ENCODE data around the gene KATNB1.
"Not testable (repeated sequence)": the region's sequence is repeated elsewhere in the genome, so short reads cannot be mapped to it uniquely, and the experiment has no call there.

Gene KATNB1

DNA sequence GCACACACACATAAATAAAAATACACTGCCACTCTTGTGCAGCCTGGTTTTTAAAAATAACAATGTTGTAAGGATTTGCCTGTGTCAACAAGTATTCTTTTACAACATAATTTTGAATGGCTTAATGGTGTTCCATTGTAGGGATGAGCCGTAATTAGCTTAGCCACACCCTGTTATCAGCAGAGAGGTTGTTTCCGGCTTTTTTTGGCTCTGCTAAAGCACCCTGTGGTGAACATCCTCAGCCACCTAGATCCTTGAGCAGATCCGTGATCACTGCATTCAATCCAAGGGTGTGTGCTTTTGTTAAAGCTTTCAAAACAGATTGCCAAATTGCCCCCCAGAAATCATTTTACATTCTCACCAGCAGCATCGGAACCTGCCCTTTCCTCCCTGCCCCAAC is 7.0 kb downstream of the KATNB1 start:
- ChIA-PET POLR2A (interaction anchor here (0.7 kb wide), 1 partner anchor 208 kb away, joined by 3 read pairs; no protein-coding TSS in a partner anchor), CTCF (interaction anchor here (1.2 to 1.5 kb wide), 2 partner anchors 9 to 15 kb away, joined by 3 to 7 read pairs; no protein-coding TSS in a partner anchor)
- no peak for DNase-seq (ENCODE audit: low read depth, low spot score)
- H3K4me3 ChIP-seq (ENCODE audit: low read depth, low read length): no peak overlapping the region
- TF ChIP-seq, protein P1, sequence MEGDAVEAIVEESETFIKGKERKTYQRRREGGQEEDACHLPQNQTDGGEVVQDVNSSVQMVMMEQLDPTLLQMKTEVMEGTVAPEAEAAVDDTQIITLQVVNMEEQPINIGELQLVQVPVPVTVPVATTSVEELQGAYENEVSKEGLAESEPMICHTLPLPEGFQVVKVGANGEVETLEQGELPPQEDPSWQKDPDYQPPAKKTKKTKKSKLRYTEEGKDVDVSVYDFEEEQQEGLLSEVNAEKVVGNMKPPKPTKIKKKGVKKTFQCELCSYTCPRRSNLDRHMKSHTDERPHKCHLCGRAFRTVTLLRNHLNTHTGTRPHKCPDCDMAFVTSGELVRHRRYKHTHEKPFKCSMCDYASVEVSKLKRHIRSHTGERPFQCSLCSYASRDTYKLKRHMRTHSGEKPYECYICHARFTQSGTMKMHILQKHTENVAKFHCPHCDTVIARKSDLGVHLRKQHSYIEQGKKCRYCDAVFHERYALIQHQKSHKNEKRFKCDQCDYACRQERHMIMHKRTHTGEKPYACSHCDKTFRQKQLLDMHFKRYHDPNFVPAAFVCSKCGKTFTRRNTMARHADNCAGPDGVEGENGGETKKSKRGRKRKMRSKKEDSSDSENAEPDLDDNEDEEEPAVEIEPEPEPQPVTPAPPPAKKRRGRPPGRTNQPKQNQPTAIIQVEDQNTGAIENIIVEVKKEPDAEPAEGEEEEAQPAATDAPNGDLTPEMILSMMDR (IDR thresholded peaks at IDR 0.05; ENCODE audit: insufficient read depth, low read length, missing control alignments): no peak

DNA sequence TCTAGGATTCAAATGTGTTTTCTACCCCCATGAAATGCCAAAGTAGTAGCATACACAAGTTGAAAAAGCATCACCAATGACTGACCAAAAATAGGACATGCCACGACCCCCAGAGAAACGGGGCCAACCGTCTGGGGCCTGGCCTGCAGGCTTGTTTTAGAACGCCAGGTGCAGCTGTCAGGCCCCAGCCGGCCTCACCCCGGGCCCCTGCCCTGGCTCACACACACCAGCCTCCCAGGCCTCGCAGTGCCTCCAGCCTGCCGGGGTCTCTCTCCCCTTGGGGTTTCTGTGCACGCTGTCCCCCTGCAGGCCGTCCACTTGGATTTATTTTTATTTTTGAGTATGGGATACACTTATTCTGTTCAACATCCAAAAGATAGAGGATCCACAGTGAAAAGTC is 7.9 kb downstream of the KATNB1 start:
- POLR2A ChIA-PET: no interaction called here
- TF ChIP-seq, protein P1 (IDR thresholded peaks at IDR 0.05; ENCODE audit: insufficient read depth, low read length, missing control alignments): no peak
- no peak overlapping the region for H3K4me3 ChIP-seq (ENCODE audit: low read depth, low read length)
- CTCF ChIA-PET: interaction anchor here (6.5 kb wide), 1 partner anchor 14 kb away, joined by 45 read pairs; no protein-coding TSS in a partner anchor
- no peak for DNase-seq (ENCODE audit: low read depth, low spot score)

DNA sequence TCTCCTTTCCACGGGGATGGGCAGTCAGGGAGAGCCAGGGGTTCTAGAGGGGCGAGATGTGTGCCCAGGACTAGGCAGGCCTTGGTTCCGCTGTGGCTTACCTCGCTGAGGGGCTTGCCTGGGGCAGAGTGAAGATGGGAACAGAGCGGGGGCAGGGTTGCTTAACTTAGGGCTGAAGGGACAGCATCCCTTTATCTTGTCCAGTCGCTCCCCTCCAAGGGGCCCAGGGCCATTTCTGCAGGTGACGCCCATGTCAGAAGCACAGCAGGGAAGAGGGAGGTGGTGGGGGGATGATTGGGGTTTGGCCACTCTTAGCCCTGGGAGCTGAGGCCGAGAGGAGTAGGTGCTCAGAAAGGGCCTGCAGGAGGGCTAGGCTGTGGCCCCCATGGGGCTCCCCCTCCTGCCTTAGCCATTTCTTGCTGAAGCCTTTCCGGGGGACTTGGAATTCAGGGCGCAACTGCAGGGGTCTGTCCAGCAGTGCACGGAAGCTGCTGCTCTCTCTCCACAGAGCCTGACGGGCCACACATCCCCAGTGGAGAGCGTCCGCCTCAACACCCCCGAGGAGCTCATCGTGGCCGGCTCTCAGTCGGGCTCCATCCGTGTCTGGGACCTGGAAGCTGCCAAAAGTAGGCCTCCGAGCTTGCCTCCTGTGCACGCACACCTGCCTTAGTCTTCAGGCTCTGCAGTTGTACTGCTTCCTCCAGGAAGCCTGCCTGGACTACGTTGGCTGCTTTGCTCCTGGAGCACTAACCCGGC is 8.5 kb downstream of the KATNB1 start:
- TF ChIP-seq, protein P1 (IDR thresholded peaks at IDR 0.05; ENCODE audit: insufficient read depth, low read length, missing control alignments): no peak
- no peak for DNase-seq (ENCODE audit: low read depth, low spot score)
- H3K4me3 ChIP-seq (ENCODE audit: low read depth, low read length): no peak overlapping the region
- POLR2A ChIA-PET: no interaction called here
- CTCF ChIA-PET: interaction anchor here (2.2 to 6.5 kb wide), 2 partner anchors 13 to 168 kb away, joined by 5 to 45 read pairs; no protein-coding TSS in a partner anchor

DNA sequence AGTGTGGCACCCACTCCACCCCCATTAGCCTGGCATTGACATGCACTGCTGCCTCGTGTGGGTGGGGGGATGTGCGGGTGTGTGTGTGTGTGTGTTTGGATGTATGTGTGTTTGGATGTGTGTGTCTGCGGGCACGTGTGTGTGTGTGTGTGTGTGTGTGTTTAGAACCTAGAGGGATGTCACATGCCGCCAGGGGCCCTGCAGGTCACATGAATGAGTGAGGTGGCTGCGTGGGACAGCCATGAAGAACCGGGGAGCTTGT is 9.0 kb downstream of the KATNB1 start:
- POLR2A ChIA-PET: no interaction called here

DNA sequence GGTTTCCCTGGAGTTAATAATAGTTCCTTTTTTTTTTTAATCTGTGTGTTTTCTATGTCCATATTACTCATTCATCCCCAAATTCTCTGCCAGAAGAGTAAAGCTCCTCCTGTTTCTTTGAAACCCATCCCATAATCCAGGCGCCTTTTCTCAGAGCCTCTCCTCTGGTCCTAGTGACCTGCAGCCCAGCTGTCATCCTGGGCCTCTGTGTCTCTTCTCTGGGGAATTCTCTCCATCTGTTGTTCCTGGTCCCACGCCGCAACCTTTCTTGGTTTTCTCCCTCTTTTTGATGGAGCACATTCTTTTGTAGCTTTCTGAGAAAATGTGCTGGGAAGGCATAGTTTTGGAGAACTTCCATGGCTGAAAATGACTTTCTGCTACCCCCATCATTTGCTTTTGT is 10.2 kb downstream of the KATNB1 start:
- POLR2A ChIA-PET: no interaction called here
- CTCF ChIA-PET: interaction anchor here (0.8 to 6.5 kb wide), 5 partner anchors 9 to 169 kb away, joined by 3 to 45 read pairs (median 5); no protein-coding TSS in a partner anchor
- no peak overlapping the region for H3K4me3 ChIP-seq (ENCODE audit: low read depth, low read length)
- TF ChIP-seq, protein P1 (IDR thresholded peaks at IDR 0.05; ENCODE audit: insufficient read depth, low read length, missing control alignments): no peak
- no peak for DNase-seq (ENCODE audit: low read depth, low spot score)

More for the DNA sequence above, 9.0 kb downstream of the KATNB1 start:
- DNase-seq (ENCODE audit: low read depth, low spot score): no peak
- no peak overlapping the region for H3K4me3 ChIP-seq (ENCODE audit: low read depth, low read length)
- CTCF ChIA-PET: interaction anchor here (2.2 to 6.5 kb wide), 3 partner anchors 8 to 168 kb away, joined by 5 to 45 read pairs (median 11); no protein-coding TSS in a partner anchor
- TF ChIP-seq, protein P1 (IDR thresholded peaks at IDR 0.05; ENCODE audit: insufficient read depth, low read length, missing control alignments): no peak

DNA sequence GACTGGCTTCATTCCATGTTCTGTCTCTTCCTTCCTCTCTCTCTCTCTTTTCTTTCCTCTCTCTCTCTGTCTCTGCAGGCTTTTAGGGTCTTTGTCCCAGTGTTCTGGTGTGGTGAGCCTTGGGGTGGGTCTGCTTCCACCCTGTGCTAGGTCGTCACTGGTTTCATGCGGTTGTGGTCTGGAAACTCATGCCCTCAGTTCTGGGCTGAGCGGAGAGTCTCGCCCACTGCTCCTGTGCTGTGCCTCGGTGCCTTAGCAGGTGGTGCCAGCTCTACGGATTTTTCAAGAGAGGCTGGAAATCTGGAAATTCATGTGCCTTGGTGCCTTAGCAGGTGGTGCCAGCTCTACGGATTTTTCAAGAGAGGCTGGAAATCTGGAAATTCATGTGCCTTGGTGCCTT is 10.7 kb downstream of the KATNB1 start:
- CTCF ChIA-PET: interaction anchor here (0.8 to 6.5 kb wide), 4 partner anchors 10 to 170 kb away, joined by 3 to 45 read pairs (median 8); no protein-coding TSS in a partner anchor
- POLR2A ChIA-PET; DNase-seq (ENCODE audit: low read depth, low spot score); H3K4me3 ChIP-seq (ENCODE audit: low read depth, low read length): not testable (repeated sequence)

Measured in AG04449 (cell line).